ENCODE results near the gene RAB4B.
"Not testable (repeated sequence)": the region's sequence is repeated elsewhere in the genome, so short reads cannot be mapped to it uniquely, and the experiment has no call there.

RAB4B gene

GRCh38 chr19:40804783-40805242 is 26.8 kb downstream of the RAB4B start:
- DNase-seq, result no peak

GRCh38 chr19:40805258-40805868 is 27.3 kb downstream of the RAB4B start:
- no peak for DNase-seq

GRCh38 chr19:40806423-40807146 is 28.5 kb downstream of the RAB4B start:
- peak in 1 of 2 experiments; percentile 21 for DNase-seq

GRCh38 chr19:40807147-40808020 is 29.3 kb downstream of the RAB4B start:
- no peak for DNase-seq

- DNase-seq, result no peak
Measured at GRCh38 chr19:40808021-40808325, 29.9 kb downstream of the RAB4B start.

- no peak for DNase-seq
Measured at GRCh38 chr19:40808497-40808896, 30.4 kb downstream of the RAB4B start.

GRCh38 chr19:40809358-40810086 is 31.5 kb downstream of the RAB4B start:
- DNase-seq, result no peak

GRCh38 chr19:40810160-40810559 is 32.1 kb downstream of the RAB4B start:
- DNase-seq, result no peak

GRCh38 chr19:40810649-40811408 is 32.8 kb downstream of the RAB4B start:
- not testable (repeated sequence) for DNase-seq

- DNase-seq, result no peak
Measured at GRCh38 chr19:40811478-40812341, 33.7 kb downstream of the RAB4B start.

- not testable (repeated sequence) for DNase-seq
Measured at GRCh38 chr19:40812571-40812970, 34.5 kb downstream of the RAB4B start.

- no peak for DNase-seq
Measured at GRCh38 chr19:40813182-40813581, 35.1 kb downstream of the RAB4B start.

- no peak for DNase-seq
Measured at GRCh38 chr19:40815223-40815622, 37.2 kb downstream of the RAB4B start.

GRCh38 chr19:40818480-40819399 is 40.7 kb downstream of the RAB4B start:
- not testable (repeated sequence) for DNase-seq

- peak; percentile 31 for DNase-seq
Measured at GRCh38 chr19:40819479-40820234, 41.6 kb downstream of the RAB4B start.

GRCh38 chr19:40822161-40822560 is 44.1 kb downstream of the RAB4B start:
- DNase-seq, result no peak

GRCh38 chr19:40822704-40823553 is 44.9 kb downstream of the RAB4B start:
- not testable (repeated sequence) for DNase-seq

- DNase-seq, result not testable (repeated sequence)
Measured at GRCh38 chr19:40824916-40825315, 46.9 kb downstream of the RAB4B start.
